CD4-positive, alpha-beta T cell treated with Interleukin-12 subunit alpha and Interleukin-12 subunit beta, for 1 hour (primary cell): ENCODE measurements around the gene ANKZF1.
A peak's percentile ranks its signal among the peaks of the same experiment; 100 is the strongest.

Source experiments
- DNase-seq: peaks from one replicate; pipeline ENCODE4 v3.0.0-alpha.2; 2020

Gene ANKZF1

DNA sequence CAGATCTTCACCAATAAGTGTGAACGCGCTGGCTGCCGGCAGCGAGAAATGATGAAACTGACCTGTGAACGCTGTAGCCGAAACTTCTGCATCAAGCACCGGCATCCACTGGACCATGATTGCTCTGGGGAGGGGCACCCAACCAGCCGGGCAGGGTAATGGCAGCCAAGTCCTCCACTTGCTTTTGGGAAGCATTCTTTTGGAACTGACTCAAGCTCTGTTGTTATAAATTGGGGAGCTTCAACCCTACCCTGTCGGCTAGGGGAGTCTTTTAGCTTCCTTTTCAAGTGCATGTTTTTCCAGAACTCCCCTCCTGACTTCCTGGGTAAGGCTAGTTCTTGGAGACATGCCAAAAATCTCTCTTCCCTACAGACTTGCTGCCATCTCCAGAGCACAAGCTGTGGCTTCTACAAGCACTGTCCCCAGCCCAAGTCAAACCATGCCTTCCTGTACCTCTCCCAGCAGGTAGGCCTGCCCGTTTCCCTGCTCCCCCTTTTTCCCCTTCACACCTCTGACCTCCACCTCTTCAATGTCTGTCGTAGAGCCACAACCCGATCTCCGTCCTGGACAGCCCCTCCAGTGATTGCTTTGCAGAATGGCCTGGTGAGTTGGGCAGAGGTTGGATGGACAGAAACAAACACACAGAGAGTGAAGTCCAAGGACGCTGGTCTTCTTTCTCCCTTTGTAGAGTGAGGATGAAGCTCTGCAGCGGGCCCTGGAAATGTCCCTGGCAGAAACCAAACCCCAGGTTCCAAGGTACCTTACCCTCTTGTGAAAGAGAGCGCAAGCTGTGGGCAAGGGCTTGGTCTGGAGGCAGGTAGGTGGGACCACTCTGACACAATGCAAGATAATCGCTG, 21.5 kb upstream of the ANKZF1 start:
- no peak for DNase-seq

GRCh38 chr2:219209236-219210195, 20.1 kb upstream of the ANKZF1 start:
- DNase-seq, result no peak

GRCh38 chr2:219210196-219210885, 19.3 kb upstream of the ANKZF1 start:
- no peak for DNase-seq

DNA sequence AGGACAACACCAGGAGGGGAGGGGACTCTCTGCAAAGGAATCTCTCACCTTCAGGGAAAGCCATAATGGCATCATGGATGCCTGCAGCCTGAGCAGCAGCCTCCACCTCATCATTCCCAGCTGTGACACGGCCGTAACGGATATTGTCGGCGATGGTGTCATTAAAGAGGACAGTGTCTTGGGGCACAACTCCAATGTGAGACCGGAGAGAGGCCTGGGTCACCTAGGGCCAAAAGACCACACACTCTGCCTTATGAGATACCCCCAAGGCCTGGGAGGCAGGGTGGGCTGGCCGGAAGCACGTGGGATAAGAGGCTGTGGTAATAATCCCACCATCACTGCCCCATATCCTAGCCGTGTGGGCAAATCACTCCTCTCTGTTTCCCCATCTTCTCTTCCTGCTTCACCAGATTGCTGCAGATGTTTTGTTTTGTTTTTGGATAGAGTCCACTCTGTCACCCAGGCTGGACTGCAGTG, 18.7 kb upstream of the ANKZF1 start:
- DNase-seq, result no peak

GRCh38 chr2:219213026-219213415, 16.6 kb upstream of the ANKZF1 start:
- DNase-seq, result no peak

DNA sequence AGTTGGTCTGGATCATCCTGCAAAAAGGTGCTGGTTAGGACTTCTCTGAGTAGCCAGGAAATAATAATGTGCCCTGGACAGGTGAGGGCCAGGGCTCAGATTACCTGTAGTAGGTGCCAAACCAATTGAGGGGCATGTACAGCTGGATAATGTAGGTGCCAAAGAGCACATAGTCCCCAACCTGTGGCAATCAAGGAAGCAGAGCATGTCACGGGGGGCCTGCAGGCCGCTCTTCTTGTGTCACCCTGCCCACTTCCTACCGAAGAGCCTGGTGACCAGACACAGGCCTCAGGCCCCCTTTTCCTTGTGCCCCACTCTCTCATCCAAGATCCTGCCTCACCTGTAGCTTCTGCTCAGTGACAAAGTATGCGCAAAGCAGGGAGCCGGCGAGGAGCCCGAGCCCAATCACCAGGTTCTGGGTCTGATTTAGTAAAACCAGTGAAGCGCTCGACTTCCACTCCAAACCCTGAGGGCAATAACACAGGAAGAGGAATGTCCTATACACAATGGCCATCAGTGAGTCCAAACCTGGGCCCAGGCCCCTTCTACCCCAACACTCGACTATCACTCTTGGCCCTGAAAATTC, 16.0 kb upstream of the ANKZF1 start:
- DNase-seq, result no peak

DNA sequence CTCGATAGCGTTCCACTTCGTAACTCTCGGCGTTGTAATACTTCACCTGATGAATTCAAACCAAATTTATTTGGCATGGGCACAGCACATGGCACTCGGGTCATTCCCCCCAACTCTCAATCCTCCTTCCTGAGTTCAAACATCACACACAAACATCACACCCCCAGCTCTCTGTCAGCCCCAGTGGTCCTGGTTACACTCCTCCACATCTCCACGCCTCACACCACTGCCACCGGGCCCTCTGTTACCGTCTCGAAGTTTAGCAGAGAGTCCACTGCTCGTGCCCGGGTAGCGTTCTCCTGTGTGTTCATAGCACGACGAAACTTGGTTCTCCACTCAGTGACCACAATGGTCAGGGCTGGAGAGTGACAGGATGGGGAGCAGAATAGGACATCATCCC, 15.5 kb upstream of the ANKZF1 start:
- DNase-seq, result no peak

GRCh38 chr2:219214786-219215185, 14.8 kb upstream of the ANKZF1 start:
- no peak for DNase-seq

- DNase-seq, result no peak
Measured at GRCh38 chr2:219215871-219216534, 13.6 kb upstream of the ANKZF1 start.

DNA sequence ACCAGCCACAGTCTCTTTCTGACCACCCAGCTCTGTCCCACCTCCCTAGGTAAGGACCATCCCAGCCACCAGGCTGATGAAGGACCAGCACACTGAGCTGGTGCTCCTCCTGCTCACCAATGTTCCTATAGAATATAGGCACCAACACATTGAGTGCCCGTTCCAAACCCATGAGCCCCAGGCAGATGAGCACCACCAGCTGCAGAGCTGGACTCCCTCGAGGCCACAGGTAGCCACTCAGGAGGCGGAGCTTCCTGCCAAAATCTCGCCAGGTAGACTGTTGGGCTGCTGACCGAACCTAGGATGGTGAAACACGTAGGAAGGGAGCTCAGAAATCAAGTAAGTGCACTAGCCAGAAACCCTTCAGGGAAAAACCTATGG, 13.1 kb upstream of the ANKZF1 start:
- DNase-seq, result no peak

DNA sequence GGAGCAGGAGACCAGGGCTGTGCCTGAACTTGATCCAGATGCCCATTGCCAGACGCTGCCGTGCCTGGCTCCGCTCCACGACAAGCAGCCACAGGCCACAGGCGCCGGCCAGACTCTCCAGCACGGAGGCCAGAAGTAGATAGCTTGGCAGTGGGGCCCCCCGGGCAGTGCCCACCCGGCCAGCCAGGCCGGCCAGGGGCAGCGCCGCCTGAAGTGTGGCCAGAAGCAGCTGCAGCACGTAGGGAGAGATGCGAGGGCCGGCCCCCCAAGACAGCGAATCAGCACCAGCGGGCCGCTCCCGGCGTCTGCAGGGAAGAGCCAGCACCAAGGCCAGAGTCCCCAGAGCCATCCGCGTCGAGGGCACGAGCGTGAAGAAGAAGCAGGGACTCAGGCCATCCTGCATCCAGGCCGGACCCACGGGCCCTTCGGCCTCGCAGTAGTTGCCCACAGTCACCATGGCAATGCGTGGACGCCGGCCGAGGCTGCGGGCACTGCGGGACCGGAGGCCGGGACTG, 11.3 kb upstream of the ANKZF1 start:
- DNase-seq, result peak; percentile 18

- peak; percentile 89 for DNase-seq
Measured at GRCh38 chr2:219218732-219219701, 10.6 kb upstream of the ANKZF1 start, which contains the start of gene ABCB6. TSS of gene ABCB6 (minus strand) at chr2:219218958. CDS start at chr2:219218673, 285 bp downstream.

DNA sequence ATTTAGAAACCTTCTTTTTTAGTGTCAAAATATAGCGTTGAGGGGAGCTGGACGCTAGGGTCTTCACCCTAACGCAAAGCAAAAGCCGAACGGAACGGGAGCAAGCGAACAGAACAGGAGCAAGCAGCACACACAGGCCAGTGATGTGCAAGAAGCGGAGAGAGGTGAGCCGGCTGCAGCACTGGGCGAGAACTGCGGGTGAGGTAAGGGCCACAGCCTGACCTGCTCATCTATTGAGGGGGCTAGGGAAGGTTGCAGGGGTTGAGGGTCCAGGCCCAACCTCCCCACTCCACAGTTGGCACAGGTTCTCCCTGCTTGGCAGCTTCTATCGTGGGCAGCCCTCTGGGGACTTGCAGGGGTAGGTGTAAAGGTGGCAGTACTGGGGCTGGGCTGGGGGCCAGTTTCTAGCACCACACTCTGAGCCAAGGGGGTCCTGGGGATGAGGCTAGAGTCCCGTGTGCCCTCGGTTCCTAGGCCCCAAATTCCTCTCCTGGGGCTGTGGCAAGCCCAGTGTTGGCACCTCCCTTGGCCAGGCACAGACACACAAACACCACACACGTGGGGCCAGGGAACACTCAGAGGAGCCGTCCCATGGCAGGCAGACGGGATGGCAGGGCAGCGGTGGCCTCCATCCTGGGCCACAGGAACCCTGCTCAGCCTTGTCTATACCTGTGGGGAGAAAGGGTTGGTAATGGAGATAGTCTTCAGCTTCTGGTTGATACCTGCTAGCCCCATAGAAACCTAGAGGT, 9.6 kb upstream of the ANKZF1 start:
- no peak for DNase-seq

DNA sequence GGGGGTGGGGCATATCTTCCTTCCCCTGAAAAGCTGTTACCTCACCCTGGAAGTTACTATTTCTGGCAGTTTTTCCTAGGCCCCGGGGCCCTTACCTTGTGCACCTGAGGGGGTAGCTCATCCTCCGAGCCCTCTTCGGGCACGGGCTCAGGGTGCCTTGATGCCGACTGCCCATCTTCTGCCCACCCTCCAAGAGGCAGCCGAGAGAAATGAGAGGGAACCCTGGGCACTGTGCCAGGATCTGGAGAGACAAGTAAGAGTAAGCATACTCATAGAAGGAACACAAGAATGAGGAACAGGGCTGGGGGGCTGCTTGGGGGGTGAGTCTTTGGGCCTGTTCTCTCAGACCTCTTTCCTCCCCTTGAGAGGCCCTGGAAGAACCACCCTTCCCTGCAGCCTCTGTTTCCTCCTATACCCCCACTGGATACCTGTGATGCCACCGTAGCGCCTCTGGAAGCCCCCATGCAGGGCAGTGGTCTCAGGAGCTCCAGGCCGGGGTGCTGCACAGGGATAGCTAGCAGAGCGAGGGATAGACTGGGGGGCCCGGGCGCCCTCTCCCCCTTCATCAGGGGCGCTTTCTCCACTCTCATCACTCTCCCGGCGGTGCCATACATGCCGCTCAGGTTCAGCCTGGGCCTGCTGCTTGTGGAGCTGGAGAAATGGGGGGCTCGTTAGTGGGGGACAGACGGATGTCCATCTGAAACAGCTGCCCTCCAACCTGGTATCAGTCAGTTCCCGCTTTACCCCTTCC, 8.8 kb upstream of the ANKZF1 start:
- no peak for DNase-seq

DNA sequence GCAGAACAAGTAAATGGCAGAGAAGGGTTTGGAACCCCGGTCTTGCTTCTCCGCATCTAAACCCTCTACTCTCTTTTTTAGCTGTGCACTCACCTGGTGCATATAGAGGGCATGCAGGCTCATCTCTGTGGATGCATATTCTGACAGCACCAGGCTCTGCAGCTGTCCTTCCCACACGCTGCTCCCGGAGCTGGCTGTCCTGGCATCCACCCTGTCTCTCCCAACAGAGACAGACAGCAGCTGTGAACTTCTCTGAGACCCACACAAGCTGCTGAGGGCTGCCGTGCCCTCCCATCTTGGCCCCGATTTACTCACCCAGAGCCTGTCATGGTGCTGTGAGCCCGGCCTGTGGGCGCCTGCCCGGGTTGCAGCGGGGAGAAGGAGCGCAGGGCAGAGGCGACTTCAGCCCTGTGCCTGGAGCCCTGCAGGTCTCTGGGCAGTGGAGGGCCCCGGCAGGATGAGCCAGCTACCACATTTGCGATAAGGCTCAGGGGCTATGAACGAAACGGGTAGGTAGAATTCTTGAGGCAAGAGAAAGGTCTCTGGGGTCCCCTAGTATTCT, 7.6 kb upstream of the ANKZF1 start:
- no peak for DNase-seq

- no peak for DNase-seq
Measured at GRCh38 chr2:219223831-219224610, 5.6 kb upstream of the ANKZF1 start.

DNA sequence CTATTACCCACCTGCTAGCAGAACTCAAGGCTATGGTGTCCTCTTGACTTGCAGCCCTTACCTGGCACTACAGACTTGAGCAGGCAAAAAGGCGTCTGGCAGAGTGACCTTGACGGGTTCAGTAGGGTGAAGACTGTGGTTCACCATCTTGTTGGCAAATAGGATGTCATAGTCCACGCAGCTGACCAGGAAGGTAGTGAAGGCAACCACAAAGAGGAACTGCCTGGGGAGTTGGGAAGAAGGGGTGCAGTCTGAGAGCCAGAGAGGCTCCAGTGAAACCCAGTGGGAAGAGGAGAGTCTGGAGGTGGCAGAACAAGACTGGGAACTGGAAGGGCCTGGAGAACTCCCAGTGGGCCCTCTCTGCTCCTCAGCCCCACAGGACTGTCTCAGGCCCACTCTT, 4.3 kb upstream of the ANKZF1 start:
- DNase-seq, result no peak
